NCI-H128 (cell line): ENCODE measurements around the gene CYP3A5.
"Not testable (repeated sequence)": the region's sequence is repeated elsewhere in the genome, so short reads cannot be mapped to it uniquely, and the experiment has no call there.

Experiments
- DNase-seq: peaks from one replicate; lab custom pipeline; 2025; ENCODE audit not compliant: unreplicated experiment; lab: John Stamatoyannopoulos, UW

Gene CYP3A5

GRCh38 chr7:99643464-99643863 is 36.3 kb downstream of the CYP3A5 start:
- no peak for DNase-seq

GRCh38 chr7:99642027-99642426 is 37.8 kb downstream of the CYP3A5 start:
- no peak for DNase-seq

- DNase-seq: no peak
These were observed 40.5 kb downstream of the CYP3A5 start for GRCh38 chr7:99639267-99639666.

- DNase-seq: no peak
These were observed 41.1 kb downstream of the CYP3A5 start for GRCh38 chr7:99638731-99639130.

- not testable (repeated sequence) for DNase-seq
These were observed 42.4 kb downstream of the CYP3A5 start for GRCh38 chr7:99637414-99637813.

- no peak for DNase-seq
These were observed 48.3 kb downstream of the CYP3A5 start for GRCh38 chr7:99631295-99632109.

GRCh38 chr7:99629643-99630042 is 50.2 kb downstream of the CYP3A5 start:
- DNase-seq: no peak

GRCh38 chr7:99628471-99629465 is 51.0 kb downstream of the CYP3A5 start:
- DNase-seq: no peak

- DNase-seq: no peak
These were observed 52.3 kb downstream of the CYP3A5 start for GRCh38 chr7:99627513-99627912.

- no peak for DNase-seq
These were observed 53.1 kb downstream of the CYP3A5 start for GRCh38 chr7:99626661-99627060.

- DNase-seq: no peak
These were observed 53.8 kb downstream of the CYP3A5 start for GRCh38 chr7:99625961-99626360.

GRCh38 chr7:99625321-99625720 is 54.5 kb downstream of the CYP3A5 start:
- DNase-seq: no peak

- DNase-seq: no peak
These were observed 55.3 kb downstream of the CYP3A5 start for GRCh38 chr7:99624484-99624883.

GRCh38 chr7:99623702-99624447 is 55.9 kb downstream of the CYP3A5 start:
- DNase-seq: no peak

- DNase-seq: no peak
These were observed 56.6 kb downstream of the CYP3A5 start for GRCh38 chr7:99623091-99623693.

- DNase-seq: no peak
These were observed 57.2 kb downstream of the CYP3A5 start for GRCh38 chr7:99622596-99622995.

GRCh38 chr7:99621271-99621670 is 58.5 kb downstream of the CYP3A5 start:
- DNase-seq: no peak

- DNase-seq: no peak
These were observed 60.1 kb downstream of the CYP3A5 start for GRCh38 chr7:99619571-99620130.

GRCh38 chr7:99618726-99619125 is 61.1 kb downstream of the CYP3A5 start:
- no peak for DNase-seq

GRCh38 chr7:99617192-99617781 is 62.5 kb downstream of the CYP3A5 start:
- no peak for DNase-seq
